Fibroblast of villous mesenchyme (primary cell): ENCODE results near the gene ST6GALNAC1. TPM values are rescaled to one million over a fixed set of nuclear protein-coding genes. Genes with fewer than 3 reads are reported as not detected.

Experiments used
- DNase-seq: peaks from one replicate; pipeline ENCODE4 v3.0.0-alpha.2; 2010; ENCODE audit warnings: low read depth
- H3K4me3 ChIP-seq: 2 replicates; pipeline ENCODE4 v1.5.1; 2011; ENCODE audit warnings: low read depth, mild to moderate bottlenecking, low read length
- total RNA-seq: library from RNA; depleted of rRNA; stranded (reverse); fragments of >200 nt; gene quantifications from 2 replicates; pipeline ENCODE4 v1.2.3, GENCODE V29; 2012
- TF ChIP-seq, protein P1 (sequence below): IDR thresholded peaks from 2 replicates; pipeline ENCODE4 v1.5.1; 2012; ENCODE audit warnings: low read depth, mild to moderate bottlenecking, low read length; ENCODE audit not compliant: insufficient read depth

ST6GALNAC1 gene, protein sequence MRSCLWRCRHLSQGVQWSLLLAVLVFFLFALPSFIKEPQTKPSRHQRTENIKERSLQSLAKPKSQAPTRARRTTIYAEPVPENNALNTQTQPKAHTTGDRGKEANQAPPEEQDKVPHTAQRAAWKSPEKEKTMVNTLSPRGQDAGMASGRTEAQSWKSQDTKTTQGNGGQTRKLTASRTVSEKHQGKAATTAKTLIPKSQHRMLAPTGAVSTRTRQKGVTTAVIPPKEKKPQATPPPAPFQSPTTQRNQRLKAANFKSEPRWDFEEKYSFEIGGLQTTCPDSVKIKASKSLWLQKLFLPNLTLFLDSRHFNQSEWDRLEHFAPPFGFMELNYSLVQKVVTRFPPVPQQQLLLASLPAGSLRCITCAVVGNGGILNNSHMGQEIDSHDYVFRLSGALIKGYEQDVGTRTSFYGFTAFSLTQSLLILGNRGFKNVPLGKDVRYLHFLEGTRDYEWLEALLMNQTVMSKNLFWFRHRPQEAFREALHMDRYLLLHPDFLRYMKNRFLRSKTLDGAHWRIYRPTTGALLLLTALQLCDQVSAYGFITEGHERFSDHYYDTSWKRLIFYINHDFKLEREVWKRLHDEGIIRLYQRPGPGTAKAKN
- total RNA-seq: not detected in 2 replicates

GRCh38 chr17:76643553-76644148 is at the start of gene ST6GALNAC1:
Gene ST6GALNAC1, minus strand, starts transcription at chr17:76643757. Its CDS starts 119 bp downstream, at chr17:76643638.
- DNase-seq: no peak
- no peak within 1 kb of the TSS for H3K4me3 ChIP-seq
- TF ChIP-seq, protein P1, sequence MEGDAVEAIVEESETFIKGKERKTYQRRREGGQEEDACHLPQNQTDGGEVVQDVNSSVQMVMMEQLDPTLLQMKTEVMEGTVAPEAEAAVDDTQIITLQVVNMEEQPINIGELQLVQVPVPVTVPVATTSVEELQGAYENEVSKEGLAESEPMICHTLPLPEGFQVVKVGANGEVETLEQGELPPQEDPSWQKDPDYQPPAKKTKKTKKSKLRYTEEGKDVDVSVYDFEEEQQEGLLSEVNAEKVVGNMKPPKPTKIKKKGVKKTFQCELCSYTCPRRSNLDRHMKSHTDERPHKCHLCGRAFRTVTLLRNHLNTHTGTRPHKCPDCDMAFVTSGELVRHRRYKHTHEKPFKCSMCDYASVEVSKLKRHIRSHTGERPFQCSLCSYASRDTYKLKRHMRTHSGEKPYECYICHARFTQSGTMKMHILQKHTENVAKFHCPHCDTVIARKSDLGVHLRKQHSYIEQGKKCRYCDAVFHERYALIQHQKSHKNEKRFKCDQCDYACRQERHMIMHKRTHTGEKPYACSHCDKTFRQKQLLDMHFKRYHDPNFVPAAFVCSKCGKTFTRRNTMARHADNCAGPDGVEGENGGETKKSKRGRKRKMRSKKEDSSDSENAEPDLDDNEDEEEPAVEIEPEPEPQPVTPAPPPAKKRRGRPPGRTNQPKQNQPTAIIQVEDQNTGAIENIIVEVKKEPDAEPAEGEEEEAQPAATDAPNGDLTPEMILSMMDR: no peak

DNA sequence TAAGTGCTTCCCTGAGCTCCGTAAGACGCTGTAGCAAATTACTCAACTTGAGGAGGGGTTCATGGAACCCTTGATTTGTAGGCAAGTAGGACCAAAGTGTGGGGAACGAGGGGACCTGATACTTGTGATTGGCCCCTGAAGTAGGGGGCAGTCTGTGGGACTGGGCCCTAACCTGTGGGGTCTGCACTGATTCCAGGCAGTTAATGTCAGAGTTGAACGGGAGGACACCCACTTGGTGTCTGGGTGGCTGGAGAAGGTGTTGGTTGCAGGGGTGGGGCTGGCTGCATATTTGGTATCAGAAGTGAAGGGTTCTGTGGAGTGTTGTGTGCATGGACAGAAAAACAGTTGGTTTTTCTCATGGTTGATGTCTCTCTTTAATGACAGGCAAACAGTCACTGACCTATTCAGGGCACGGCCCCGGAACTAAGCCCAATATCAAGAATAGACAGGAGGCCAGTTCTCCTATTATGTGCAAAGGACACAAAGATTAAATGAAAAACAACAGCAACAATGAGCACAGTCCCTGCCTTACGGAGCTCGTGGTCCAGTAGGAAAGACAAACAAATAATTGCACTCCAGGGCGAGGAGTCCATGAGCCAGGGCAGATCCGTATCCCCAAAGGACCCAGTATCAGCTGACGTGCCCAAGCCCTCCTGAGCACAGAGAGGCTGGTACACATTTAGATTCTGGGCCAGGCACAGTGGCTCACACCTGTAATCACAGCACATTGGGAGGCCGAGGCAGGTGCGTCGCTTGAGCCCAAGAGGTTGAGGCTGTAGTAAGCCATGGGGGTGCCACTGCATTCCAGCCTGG is 48.0 kb upstream of the ST6GALNAC1 start:
- no peak overlapping the region for H3K4me3 ChIP-seq
- TF ChIP-seq, protein P1: no peak
- no peak for DNase-seq

DNA sequence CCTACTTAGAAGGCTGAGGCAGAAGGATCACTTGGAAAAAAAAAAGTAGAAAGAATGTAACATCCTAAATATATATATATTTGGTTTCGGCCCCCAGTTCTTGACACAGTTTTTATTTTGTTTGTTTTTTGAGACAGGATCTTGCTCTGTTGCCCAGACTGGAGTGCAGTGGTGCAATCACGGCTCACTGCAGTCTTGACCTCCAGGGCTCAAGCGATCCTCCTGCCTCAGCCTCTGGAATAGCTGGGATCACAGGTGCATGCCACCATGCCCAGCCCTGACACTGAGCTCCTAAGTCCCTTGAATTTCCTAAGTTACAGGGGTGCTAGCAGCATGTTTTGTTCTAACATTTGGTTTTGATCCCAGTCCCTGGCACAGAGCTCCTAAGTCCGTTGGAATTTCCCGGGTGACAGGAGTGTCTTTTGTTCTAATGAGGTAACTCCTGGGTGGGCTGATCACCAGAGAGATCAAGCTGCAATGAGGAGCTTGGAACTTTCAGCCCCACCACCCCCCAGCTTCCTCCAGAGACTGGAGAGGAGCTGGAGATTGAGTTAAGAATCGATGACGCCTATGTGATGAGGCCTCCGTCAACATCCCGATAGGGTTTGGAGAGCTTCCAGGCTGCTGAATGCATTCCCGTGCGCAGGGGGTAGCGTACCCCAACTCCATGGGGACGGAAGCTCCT is 47.2 kb upstream of the ST6GALNAC1 start:
- H3K4me3 ChIP-seq: no peak overlapping the region
- no peak for DNase-seq
- TF ChIP-seq, protein P1: no peak

GRCh38 chr17:76689859-76690258 is 46.3 kb upstream of the ST6GALNAC1 start:
- DNase-seq: peak; percentile 71
- TF ChIP-seq, protein P1: no peak
- no peak overlapping the region for H3K4me3 ChIP-seq

DNA sequence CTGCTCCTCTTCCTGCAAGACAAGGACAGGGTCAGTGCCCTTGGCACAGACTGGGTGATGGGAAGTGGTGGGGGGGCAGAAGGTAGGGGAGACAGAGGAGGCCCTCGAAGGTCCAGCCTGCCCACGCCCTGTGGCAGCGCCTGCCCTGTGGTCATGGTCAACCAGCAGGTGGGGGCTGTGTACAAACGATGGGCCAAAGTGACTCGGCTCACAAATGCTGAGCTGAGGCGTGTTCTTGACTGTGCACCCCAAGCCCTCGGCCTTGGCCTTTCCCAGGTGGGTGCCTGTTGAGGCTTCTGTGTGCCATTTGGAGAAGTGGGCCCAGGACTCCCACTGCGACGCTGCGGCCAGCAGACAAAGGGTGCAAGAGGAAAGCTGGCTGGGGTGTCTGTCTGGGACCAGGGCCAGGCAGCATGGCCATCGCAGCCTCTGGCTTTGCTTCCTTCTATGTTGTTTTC is 44.6 kb upstream of the ST6GALNAC1 start:
- H3K4me3 ChIP-seq: no peak overlapping the region
- TF ChIP-seq, protein P1: peak; percentile 12
- DNase-seq: no peak
